NOMO-1 treated with dmso at 0.1 percent for 144 hours (cell line): Measurements from ENCODE around the gene GLRX5.
A peak's percentile ranks its signal among the peaks of the same experiment; 100 is the strongest.
"Not testable (repeated sequence)": the region's sequence is repeated elsewhere in the genome, so short reads cannot be mapped to it uniquely, and the experiment has no call there.

Experiments used
- DNase-seq: peaks from one replicate; lab custom pipeline; 2025; ENCODE audit not compliant: unreplicated experiment; lab: John Stamatoyannopoulos, UW

Gene GLRX5

DNA sequence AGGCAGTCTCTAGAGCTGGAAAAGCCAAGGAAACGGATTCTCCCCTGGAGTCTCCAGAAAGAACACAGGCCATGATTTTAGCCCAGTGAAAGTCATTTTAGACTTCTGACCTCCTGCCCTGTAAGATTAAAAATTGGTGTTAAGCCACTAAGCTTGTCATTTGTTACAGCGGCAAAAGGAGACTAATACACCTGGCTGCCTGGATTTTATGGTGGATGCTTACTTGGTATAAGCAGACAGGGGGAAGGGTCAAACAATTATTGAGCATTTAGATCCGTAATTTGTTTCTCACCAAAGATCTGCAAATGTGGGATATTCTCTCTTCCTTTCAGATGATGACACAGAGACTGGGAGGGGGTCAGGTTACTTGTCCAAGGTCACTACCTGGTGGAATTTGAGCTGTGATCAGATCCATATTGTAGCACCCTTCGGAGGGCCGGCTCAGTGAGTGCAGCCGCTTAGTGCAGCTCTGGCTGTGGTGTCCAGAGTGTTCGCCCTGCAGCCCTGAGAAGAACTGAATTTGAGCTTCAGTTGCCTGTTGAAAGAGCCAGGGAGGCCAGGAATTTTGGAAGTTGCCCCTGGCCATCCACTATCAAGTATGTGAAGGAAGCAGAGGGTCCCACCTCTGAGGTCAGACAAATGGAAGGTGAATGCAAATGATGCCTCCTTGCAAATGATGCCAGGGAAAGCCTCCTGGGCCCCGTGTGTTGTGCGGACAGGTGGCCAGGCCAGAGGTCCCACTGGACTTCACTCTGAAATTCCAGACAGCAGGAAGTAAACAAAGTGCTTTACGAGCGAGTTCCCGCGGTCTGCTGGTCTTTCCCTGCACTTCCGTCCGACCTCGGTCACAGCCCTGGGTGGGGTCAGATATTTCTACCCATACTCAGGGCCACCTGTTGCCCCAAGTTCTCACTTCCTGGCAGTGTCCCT is 15.1 kb downstream of the GLRX5 start:
- DNase-seq = no peak

- no peak for DNase-seq
Measured at GRCh38 chr14:95551435-95551834, 16.6 kb downstream of the GLRX5 start.

- DNase-seq = no peak
Measured at GRCh38 chr14:95553141-95553540, 18.3 kb downstream of the GLRX5 start.

DNA sequence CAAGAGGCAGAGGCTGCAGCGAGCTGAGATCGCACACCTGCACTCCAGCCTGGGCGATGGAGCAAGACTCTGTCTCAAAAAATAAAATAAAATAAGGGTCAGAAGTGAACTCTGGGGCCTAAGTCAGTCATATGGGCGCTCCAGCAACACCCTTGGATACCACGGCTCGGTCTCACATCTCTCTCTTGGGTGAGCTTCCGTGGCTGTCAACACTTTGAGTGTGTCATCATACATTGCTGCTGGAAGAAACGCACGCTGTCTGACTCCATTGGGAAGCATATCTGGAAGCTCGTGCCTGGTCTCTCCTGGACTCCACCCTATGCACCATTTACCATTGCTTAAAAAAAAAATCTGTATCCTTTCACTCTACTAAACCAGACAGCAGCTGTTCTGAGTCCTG is 20.2 kb downstream of the GLRX5 start:
- no peak for DNase-seq

GRCh38 chr14:95557291-95557690 is 22.4 kb downstream of the GLRX5 start:
- DNase-seq = no peak

DNA sequence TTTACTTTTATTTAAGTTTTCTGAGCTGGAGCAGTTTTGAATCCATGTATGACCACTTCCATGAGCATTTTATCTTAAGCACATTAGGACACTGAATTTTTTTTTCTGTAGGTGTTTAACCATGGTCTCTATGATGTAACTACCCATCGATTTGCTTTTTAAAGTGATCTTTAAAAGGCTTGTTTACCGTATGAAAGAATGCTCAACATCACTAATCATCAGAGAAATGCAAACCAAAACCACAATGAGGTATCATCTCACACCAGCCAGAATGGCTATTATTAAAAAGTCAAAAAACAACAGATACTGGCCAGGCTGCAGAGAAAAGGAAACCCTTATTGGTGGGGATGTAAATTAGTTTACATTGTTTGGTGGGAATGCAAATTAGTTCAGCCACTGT is 23.0 kb downstream of the GLRX5 start:
- no peak for DNase-seq

DNA sequence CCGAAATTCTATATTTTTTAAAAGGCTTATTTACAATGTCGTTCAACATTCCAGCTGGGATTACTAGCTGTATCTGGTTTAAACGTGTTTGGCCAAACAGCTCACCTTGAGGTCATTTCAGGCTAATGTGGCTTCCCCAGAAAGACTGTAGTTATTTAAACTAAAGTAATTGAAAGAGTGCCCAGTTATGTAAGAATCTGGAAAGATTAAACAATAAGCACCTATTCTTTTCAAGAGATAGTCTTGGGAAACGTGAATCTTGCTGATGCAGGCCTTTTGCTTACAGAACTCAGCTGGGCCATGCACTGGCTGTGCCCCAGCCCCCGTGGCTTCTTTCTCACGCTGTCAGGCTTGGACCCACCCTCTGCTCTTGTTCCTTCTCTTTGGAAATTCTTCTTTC is 24.4 kb downstream of the GLRX5 start:
- DNase-seq = no peak

- DNase-seq = peak; percentile 75
Measured at GRCh38 chr14:95561001-95561412, 26.2 kb downstream of the GLRX5 start.

GRCh38 chr14:95562892-95563685 is 28.2 kb downstream of the GLRX5 start:
- DNase-seq = no peak

GRCh38 chr14:95564060-95564459 is 29.2 kb downstream of the GLRX5 start:
- no peak for DNase-seq

- DNase-seq = no peak
Measured at GRCh38 chr14:95569440-95569839, 34.6 kb downstream of the GLRX5 start.

GRCh38 chr14:95573313-95573712 is 38.5 kb downstream of the GLRX5 start:
- no peak for DNase-seq

DNA sequence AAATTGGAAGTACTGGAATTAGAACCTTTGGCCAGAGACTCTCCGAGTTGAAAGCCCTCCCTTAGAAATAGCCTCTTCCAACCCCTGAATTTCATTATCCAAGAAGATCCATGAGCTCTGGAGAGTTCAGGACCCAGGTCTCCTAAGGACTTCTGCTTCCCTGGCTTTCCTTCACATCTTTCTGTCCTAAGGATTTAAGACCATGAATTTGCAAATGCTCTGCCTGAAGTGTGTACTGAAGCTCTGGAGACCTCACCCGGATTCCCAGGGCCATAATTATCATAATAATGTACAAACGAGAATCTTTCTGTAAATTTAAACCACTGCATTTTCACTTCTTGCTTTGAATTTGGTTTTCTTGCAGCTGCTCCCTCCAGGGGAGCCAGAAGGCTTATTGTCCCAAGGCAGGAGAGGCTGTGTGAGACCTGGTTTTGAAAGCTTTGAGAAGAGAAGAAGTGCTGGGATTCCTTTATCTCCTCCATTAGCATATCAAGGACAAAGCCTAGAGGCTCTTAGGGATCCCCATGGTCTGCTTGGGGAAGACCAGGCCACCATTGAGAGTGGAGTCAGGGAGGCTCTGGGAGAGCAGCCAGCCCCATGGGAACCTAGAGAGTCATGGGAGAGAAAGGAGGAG is 41.1 kb downstream of the GLRX5 start:
- DNase-seq = no peak

DNA sequence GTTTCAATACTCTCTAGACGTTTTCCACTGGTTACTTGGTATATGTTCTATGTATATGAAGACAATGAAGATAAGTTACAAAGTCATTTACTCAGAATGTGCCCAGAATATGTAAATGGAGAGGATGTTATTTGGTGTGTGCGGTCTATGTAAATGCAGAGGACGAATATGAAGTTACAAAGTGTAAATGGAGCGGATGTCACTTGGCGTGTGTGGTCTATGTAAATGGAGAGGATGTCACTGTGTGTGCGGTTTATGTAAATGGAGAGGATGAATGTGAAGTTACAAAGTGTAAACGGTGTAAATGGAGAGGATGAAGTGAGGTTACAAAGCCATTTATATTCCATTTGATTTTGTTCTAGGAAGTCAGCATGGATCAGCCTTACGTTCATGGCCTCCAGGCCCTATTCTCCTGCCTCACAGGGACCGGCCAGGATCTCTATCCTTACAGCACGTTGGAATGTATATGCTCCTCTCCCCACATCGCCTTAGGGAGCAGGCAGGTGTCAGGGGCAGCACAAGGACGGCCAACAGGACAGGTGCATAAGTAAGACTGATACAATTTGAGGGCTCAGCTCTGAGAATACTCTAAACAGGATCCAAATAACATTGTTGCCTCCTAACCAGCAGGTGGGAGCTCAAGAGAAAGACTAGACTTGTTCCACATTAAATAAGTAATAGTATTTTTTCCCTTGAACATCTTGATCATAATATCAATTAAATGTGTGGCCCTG is 42.4 kb downstream of the GLRX5 start:
- DNase-seq = no peak

GRCh38 chr14:95577870-95578269 is 43.0 kb downstream of the GLRX5 start:
- no peak for DNase-seq

DNA sequence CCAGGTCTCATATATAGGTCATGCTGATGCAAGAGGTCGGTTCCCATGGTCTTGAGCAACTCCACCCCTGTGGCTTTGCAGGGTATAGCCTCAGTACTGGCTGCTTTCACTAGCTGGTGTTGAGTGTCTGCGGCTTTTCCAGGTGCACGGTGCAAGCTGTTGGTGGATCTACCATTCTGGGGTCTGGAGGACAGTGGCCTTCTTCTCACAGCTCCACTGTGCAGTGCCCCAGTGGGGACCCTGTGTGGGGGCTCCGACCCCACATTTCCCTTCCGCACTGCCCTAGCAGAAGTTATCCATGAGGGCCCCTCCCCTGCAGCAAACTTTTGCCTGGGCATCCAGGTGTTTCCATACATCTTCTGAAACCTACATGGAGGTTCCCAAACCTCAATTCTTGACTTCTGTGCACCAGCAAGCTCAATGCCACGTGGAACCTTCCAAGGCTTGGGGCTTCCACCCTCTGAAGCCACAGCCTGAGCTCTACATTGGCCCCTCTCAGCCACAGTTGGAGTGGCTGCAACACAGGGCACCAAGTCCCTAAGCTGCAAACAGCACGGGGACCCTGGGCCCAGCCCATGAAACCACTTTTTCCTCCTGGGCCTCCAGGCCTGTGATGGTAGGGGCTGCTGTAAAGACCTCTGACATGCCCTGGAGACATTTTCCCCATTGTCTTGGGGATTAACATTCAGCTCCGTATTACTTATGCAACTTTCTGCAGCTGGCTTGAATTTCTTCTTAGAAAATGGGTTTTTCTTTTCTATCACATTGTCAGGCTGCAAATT is 49.2 kb downstream of the GLRX5 start:
- not testable (repeated sequence) for DNase-seq

- no peak for DNase-seq
Measured at GRCh38 chr14:95585953-95586620, 51.2 kb downstream of the GLRX5 start.

DNA sequence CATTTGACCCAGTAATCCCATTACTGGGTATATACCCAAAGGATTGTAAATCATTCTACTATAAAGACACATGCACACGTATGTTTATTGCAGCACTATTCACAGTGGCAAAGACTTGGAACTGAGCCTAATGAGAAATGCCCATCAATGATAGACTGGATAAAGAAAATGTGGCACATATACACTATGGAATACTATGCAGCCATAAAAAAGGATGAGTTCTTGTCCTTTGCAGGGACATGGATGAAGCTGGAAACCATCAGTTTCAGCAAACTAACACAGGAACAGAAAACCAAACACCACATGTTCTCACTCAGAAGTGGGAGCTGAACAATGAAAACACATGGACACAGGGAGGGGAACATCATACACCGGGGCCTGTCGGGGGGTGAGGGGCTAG is 56.3 kb downstream of the GLRX5 start:
- DNase-seq = not testable (repeated sequence)
